ENCODE data around the gene FAM50A. TPM values are rescaled to one million over a fixed set of nuclear protein-coding genes. Genes with fewer than 3 reads are reported as not detected.

Gene FAM50A
- total RNA-seq, 1 experiment from 2014 or later: 57.4 TPM

GRCh38 chrX:154452823-154453222 lies 8.9 kb downstream of the FAM50A start:
- H3K56ac ChIP-seq (ENCODE audit: insufficient read length, low read depth, low read length): no peak overlapping the region
- no peaks in the 10 kb centered on the region for H3K4me1 ChIP-seq (ENCODE audit: insufficient read depth, low read length)
- TF ChIP-seq CTCF (conservative IDR thresholded peaks at IDR 0.05): no peak
- no CpG with 5 or more reads among the region's 9 CpGs for WGBS (ENCODE audit: extremely low coverage, insufficient read length, low lambda C conversion rate)
- H4K5ac ChIP-seq (ENCODE audit: insufficient read length, low read depth, low read length): no peak overlapping the region
- H2AK5ac ChIP-seq (ENCODE audit: insufficient read length, low read length): no peak overlapping the region
- no peak overlapping the region for H4K8ac ChIP-seq (replicated peaks; ENCODE audit: insufficient read length, low read depth, low read length)
- no peak overlapping the region for H2BK5ac ChIP-seq (ENCODE audit: insufficient read length, low read length)
- DNase-seq: no peak
- no peak overlapping the region for H3K4me3 Mint-ChIP-seq
- no peak overlapping the region for H3K18ac ChIP-seq (ENCODE audit: insufficient read length, low read depth, low read length)
- no peak overlapping the region for H3K23ac ChIP-seq (ENCODE audit: insufficient read length, low read depth, low read length)
- no peaks in the 10 kb centered on the region for H4K20me1 ChIP-seq (ENCODE audit: control insufficient read depth, insufficient read depth, insufficient read length)
- H2BK12ac ChIP-seq (ENCODE audit: insufficient read length, low read depth, low read length): no peak overlapping the region
- no peaks in the 10 kb centered on the region for H3K23me2 ChIP-seq (ENCODE audit: insufficient read length, low read depth, low read length, poor library complexity, severe bottlenecking)
- H3K9me3 Mint-ChIP-seq: peaks cover 63 to 89% of the 10 kb centered on the region in 2 experiments
- H3K14ac ChIP-seq (ENCODE audit: insufficient read depth, low read length): no peak overlapping the region
- H3K27ac ChIP-seq (ENCODE audit: insufficient read length, low read depth, low read length): no peak overlapping the region
- peaks cover 31 to 43% (median 36%) of the 10 kb centered on the region in 3 experiments for H3K36me3 Mint-ChIP-seq (ENCODE audit: insufficient read depth in 1 of 3, low read depth in 3 of 3)
- H2AFZ ChIP-seq (ENCODE audit: low read length): no peak overlapping the region
- no peak overlapping the region for H2BK20ac ChIP-seq (ENCODE audit: low read depth, low read length, poor library complexity, severe bottlenecking)
- H2BK120ac ChIP-seq (ENCODE audit: low read depth, low read length, poor library complexity, severe bottlenecking): no peak overlapping the region
- no peaks in the 10 kb centered on the region for H3K79me1 ChIP-seq (ENCODE audit: insufficient read depth, low read depth, low read length, poor library complexity, severe bottlenecking)
- H3T11ph ChIP-seq (ENCODE audit: low read length): no peak overlapping the region
- H2BK15ac ChIP-seq (ENCODE audit: low read depth, low read length): no peak overlapping the region
- no peak overlapping the region for H3K4ac ChIP-seq (ENCODE audit: low read depth, low read length)
- H3K27me3 ChIP-seq (ENCODE audit: insufficient read depth, low read length): no peaks in the 10 kb centered on the region
- peaks cover 25% of the 10 kb centered on the region for H3K27me3 Mint-ChIP-seq (ENCODE audit: low read depth)
- no peaks in the 10 kb centered on the region for H3K79me2 ChIP-seq (ENCODE audit: insufficient read depth, low read length)
- H3K4me1 Mint-ChIP-seq: peaks cover 0 to 3% of the 10 kb centered on the region in 2 experiments; a peak in 1 of 4 replicates
- peaks cover 23% of the 10 kb centered on the region for H3K9me3 ChIP-seq (ENCODE audit: control insufficient read depth, low read depth, low read length)
- no peak overlapping the region; a peak in 1 of 7 replicates for H3K27ac Mint-ChIP-seq
- no peak overlapping the region for H3K4me2 ChIP-seq (ENCODE audit: insufficient read depth, insufficient read length, low read length)
- no peak overlapping the region for H4K91ac ChIP-seq (ENCODE audit: insufficient read length, low read depth, low read length)
- no peak overlapping the region for H3K9ac ChIP-seq (ENCODE audit: extremely low read depth, insufficient read length, low read length)
